B cell (primary cell): ENCODE measurements around the gene TNFRSF25. TPM values are rescaled to one million over a fixed set of nuclear protein-coding genes. Genes with fewer than 3 reads are reported as not detected.
A peak's percentile ranks its signal among the peaks of the same experiment; 100 is the strongest.

ENCODE experiments used
- ATAC-seq: fragments of 200-7000 bp; cut with Tn5 transposase; one replicate; pipeline ENCODE4 v1.10.0; 2021; ENCODE audit warnings: low read depth, mild to moderate bottlenecking, moderate number of reproducible peaks, moderate library complexity
- CTCF ChIA-PET: fragments of 350-600 bp; sonication (Branson Sonifier 250); formaldehyde crosslinking; loops from one replicate; lab custom pipeline; 2021; ENCODE audit warnings: antibody characterized with exemption, inconsistent platforms; lab: Charles Lee
- POLR2A ChIA-PET: fragments of 350-600 bp; sonication (Branson Sonifier 250); formaldehyde crosslinking; loops from one replicate; lab custom pipeline; 2021; ENCODE audit warnings: antibody characterized with exemption; lab: Charles Lee
- DNase-seq: peaks from one replicate; pipeline ENCODE4 v3.0.0; 2013
- H2AFZ ChIP-seq: 2 replicates; pipeline ENCODE4 v1.6.1; 2012; ENCODE audit warnings: mild to moderate bottlenecking, low read depth, low read length; ENCODE audit not compliant: insufficient read depth, poor library complexity, severe bottlenecking
- H3K27ac ChIP-seq, 2 donors: 1 replicate in 1 of 2; 2 replicates in 1 of 2; pipeline ENCODE4 v1.5.1; 2012 to 2013; ENCODE audit warnings: low read length in 2 of 2, mild to moderate bottlenecking in 2 of 2, moderate library complexity in 1 of 2
- H3K27me3 ChIP-seq, 4 experiments: fragments of 200-600 bp in 1 of 4; sonication (generic) in 1 of 4; replicated peaks in 1 of 4; 1 replicate in 2 of 4; 2 replicates in 2 of 4; pipeline versions ENCODE4 v1.6.1 to v1.7.0; 2013 to 2016; ENCODE audit warnings: low read length in 3 of 4, mild to moderate bottlenecking in 2 of 4, mixed read lengths in 1 of 4, moderate library complexity in 1 of 4; ENCODE audit not compliant: insufficient read depth in 4 of 4, control insufficient read depth in 3 of 4; ENCODE audit errors: control extremely low read depth in 1 of 4
- H3K36me3 ChIP-seq, 2 experiments: replicated peaks in 1 of 2; 1 replicate in 1 of 2; 2 replicates in 1 of 2; pipeline versions ENCODE4 v1.6.1 to v1.7.1; 2013; ENCODE audit warnings: low read length in 1 of 2; ENCODE audit not compliant: insufficient read depth in 2 of 2, control insufficient read depth in 1 of 2; ENCODE audit errors: control extremely low read depth in 1 of 2, extremely low read depth in 1 of 2
- H3K4me1 ChIP-seq, 2 donors: fragments of 200-600 bp in 1 of 2; sonication (generic) in 1 of 2; 1 replicate in 1 of 2; 2 replicates in 1 of 2; pipeline versions ENCODE4 v1.5.1 to v1.6.1; 2013 to 2017; ENCODE audit warnings: low read length in 2 of 2; ENCODE audit not compliant: control insufficient read depth in 2 of 2, insufficient read depth in 2 of 2
- H3K4me2 ChIP-seq: replicated peaks from 2 replicates; pipeline ENCODE3; 2012; ENCODE audit warnings: mild to moderate bottlenecking, low read depth, low read length; ENCODE audit not compliant: poor library complexity, severe bottlenecking
- H3K4me3 ChIP-seq, 5 experiments: fragments of 200-600 bp in 1 of 5; sonication (generic) in 1 of 5; 1 replicate in 3 of 5; 2 replicates in 2 of 5; pipeline versions ENCODE4 v1.5.1 to v1.7.0; 2011 to 2016; ENCODE audit warnings: low read length in 4 of 5, mild to moderate bottlenecking in 4 of 5, low read depth in 2 of 5, control low read depth in 1 of 5, moderate library complexity in 1 of 5; ENCODE audit not compliant: insufficient read depth in 1 of 5; ENCODE audit errors: control extremely low read depth in 1 of 5, extremely low read depth in 1 of 5
- H3K79me2 ChIP-seq: fragments of 200-600 bp; sonication (generic); one replicate; pipeline ENCODE4 v1.6.0; 2016; ENCODE audit warnings: low read length; ENCODE audit not compliant: control insufficient read depth, insufficient read depth
- H3K9ac ChIP-seq: fragments of 200-600 bp; sonication (generic); 2 replicates; pipeline ENCODE4 v1.6.1; 2017; ENCODE audit warnings: mild to moderate bottlenecking, low read length, moderate library complexity
- H3K9me3 ChIP-seq, 3 donors: one replicate each; pipeline versions ENCODE4 v1.6.1 to v1.7.1; 2013; ENCODE audit warnings: low read length in 2 of 3; ENCODE audit not compliant: control insufficient read depth in 2 of 3, insufficient read depth in 1 of 3; ENCODE audit errors: control extremely low read depth in 1 of 3
- H4K20me1 ChIP-seq: 2 replicates; pipeline ENCODE4 v1.6.0; 2012; ENCODE audit warnings: mild to moderate bottlenecking, low read length; ENCODE audit not compliant: insufficient read depth, control insufficient read depth, poor library complexity, severe bottlenecking
- H3K27ac Mint-ChIP-seq: one replicate; pipeline ENCODE4 v1.8.0; 2021; ENCODE audit warnings: mixed read lengths
- H3K27me3 Mint-ChIP-seq: one replicate; pipeline ENCODE4 v1.8.0; 2021; ENCODE audit warnings: mixed read lengths
- H3K4me1 Mint-ChIP-seq: one replicate; pipeline ENCODE4 v1.8.0; 2021; ENCODE audit warnings: mixed read lengths
- H3K4me3 Mint-ChIP-seq: one replicate; pipeline ENCODE4 v1.8.0; 2021; ENCODE audit warnings: mixed read lengths
- H3K9me3 Mint-ChIP-seq: one replicate; pipeline ENCODE4 v1.8.0; 2022; ENCODE audit warnings: mixed read lengths; ENCODE audit not compliant: insufficient read depth
- CTCF ChIP-seq: fragments of 200-600 bp; IDR thresholded peaks from one replicate; pipeline ENCODE4 v1.8.0; 2022; ENCODE audit warnings: antibody characterized with exemption, mild to moderate bottlenecking
- EZH2 ChIP-seq: IDR thresholded peaks from 2 replicates; pipeline ENCODE4 v1.6.1; 2012; ENCODE audit warnings: borderline replicate concordance, low read depth, mild to moderate bottlenecking, moderate library complexity, low read length; ENCODE audit not compliant: insufficient read depth, poor library complexity, severe bottlenecking
- WGBS: methylation state at CpG from one replicate; pipeline ENCODE4 v1.1.5; 2013; ENCODE audit warnings: missing lambda C conversion rate; ENCODE audit not compliant: insufficient coverage; 5-methylcytosine and 5-hydroxymethylcytosine counted together
- intact Hi-C: fragments of 100-400 bp; cut with micrococcal nuclease; formaldehyde crosslinking; loops from one replicate; pipeline ENCODE4 v1.10.0; 2022
- polyA plus RNA-seq: library from polyadenylated mRNA; depleted of rRNA; stranded (reverse); fragments of >200 nt; gene quantifications from 2 replicates; pipeline ENCODE4 v1.2.3, GENCODE V29; 2012
- total RNA-seq, 2 donors: library from RNA; stranded (reverse); fragments of 120-200 nt in 1 of 2; gene quantifications; 1 replicate in 1 of 2; 2 replicates in 1 of 2; pipeline versions ENCODE4 v1.2.3 to v1.2.4, GENCODE V29; 2013 to 2022

The TNFRSF25 gene
- total and polyA plus RNA-seq, 2 donors (not counting 1 experiment from before 2014, with no cell fraction given) = 2.6 to 7.1 TPM

- Histone ChIP-seq H3K79me2 (no peaks in the 10 kb centered on the region), H3K27ac (no peak overlapping the region), H3K4me3 (no peak overlapping the region), H3K9me3 (no peaks in the 10 kb centered on the region), H3K9ac (no peak overlapping the region), H2AFZ (no peak overlapping the region), H4K20me1 (no peaks in the 10 kb centered on the region), H3K27me3 (peaks cover 0 to 19% (median 6%) of the 10 kb centered on the region in 4 experiments), H3K36me3 (no peaks in the 10 kb centered on the region), H3K4me1 (peaks cover 17 to 28% of the 10 kb centered on the region in 2 donors), H3K4me2 (no peak overlapping the region)
- Mint-ChIP-seq H3K27ac (no peak overlapping the region), H3K27me3 (peaks cover 9% of the 10 kb centered on the region), H3K4me1 (peaks cover 20% of the 10 kb centered on the region), H3K4me3 (peak overlapping the region; percentile 70), H3K9me3 (no peaks in the 10 kb centered on the region)
- WGBS = 80% methylated on average over 10 of the region's 10 CpGs
- intact Hi-C loops = no loop called here
- no peak for ATAC-seq
- no peak for TF ChIP-seq EZH2
- no peak for TF ChIP-seq CTCF
- no peak for DNase-seq
- ChIA-PET CTCF (interaction anchor here (1.0 kb wide), 1 partner anchor 154 kb away, joined by 6 read pairs; no protein-coding TSS in a partner anchor), POLR2A (no interaction called here)
These were observed 26.0 kb upstream of the TNFRSF25 start for GRCh38 chr1:6491966-6492365.

GRCh38 chr1:6491480-6491962 is 25.5 kb upstream of the TNFRSF25 start, which contains the start of gene PLEKHG5:
PLEKHG5 (minus strand) TSS chr1:6491667; CDS start chr1:6477571, 14,096 bp downstream.
- H3K36me3 ChIP-seq = no peaks in the 10 kb centered on the region
- Mint-ChIP-seq H3K4me1 (peaks cover 19% of the 10 kb centered on the region), H3K4me3 (peak within 1 kb of the TSS; percentile 70), H3K9me3 (no peaks in the 10 kb centered on the region), H3K27ac (peak within 1 kb of the TSS; percentile 2), H3K27me3 (peaks cover 11% of the 10 kb centered on the region)
- 64% methylated on average over 4 of the region's 6 CpGs for WGBS
- CTCF ChIA-PET = interaction anchor here (0.9 to 8.5 kb wide), 6 partner anchors 8 to 245 kb away, joined by 3 to 86 read pairs (median 4); partner anchors contain the start of gene NOL9
- H3K27ac ChIP-seq = peak within 1 kb of the TSS in 1 of 2 donors; percentile 42
- ATAC-seq (no peak), DNase-seq (no peak)
- POLR2A ChIA-PET = no interaction called here
- peak within 1 kb of the TSS; percentile 77 for H3K9ac ChIP-seq
- TF ChIP-seq EZH2 (no peak), CTCF (no peak)
- peak within 1 kb of the TSS in 4 of 5 experiments; percentile 44 to 83 (median 68) for H3K4me3 ChIP-seq
- H4K20me1 ChIP-seq = no peaks in the 10 kb centered on the region
- peak within 1 kb of the TSS; percentile 91 for H2AFZ ChIP-seq
- peaks cover 0 to 18% (median 4%) of the 10 kb centered on the region in 4 experiments for H3K27me3 ChIP-seq
- H3K79me2 ChIP-seq = no peaks in the 10 kb centered on the region
- H3K4me1 ChIP-seq = peaks cover 15 to 27% of the 10 kb centered on the region in 2 donors
- no peaks in the 10 kb centered on the region for H3K9me3 ChIP-seq
- intact Hi-C loops = no loop called here
- peak within 1 kb of the TSS; percentile 97 for H3K4me2 ChIP-seq
